Forelimb muscle (tissue), 1 donor: Measurements from ENCODE around the gene CIAO2B. TPM values are rescaled to one million over a fixed set of nuclear protein-coding genes. Genes with fewer than 3 reads are reported as not detected.

Source experiments
- DNase-seq: peaks from one replicate; pipeline ENCODE4 v3.0.0-alpha.2; 2013; ENCODE audit warnings: low read depth
- polyA plus RNA-seq: library from polyadenylated mRNA; unstranded; fragments of 120-200 nt; gene quantifications from one replicate; pipeline ENCODE4 v1.2.1, GENCODE V29; 2013; ENCODE audit not compliant: insufficient read length

Gene CIAO2B
- polyA plus RNA-seq, 1 donor: 89.6 TPM

DNA sequence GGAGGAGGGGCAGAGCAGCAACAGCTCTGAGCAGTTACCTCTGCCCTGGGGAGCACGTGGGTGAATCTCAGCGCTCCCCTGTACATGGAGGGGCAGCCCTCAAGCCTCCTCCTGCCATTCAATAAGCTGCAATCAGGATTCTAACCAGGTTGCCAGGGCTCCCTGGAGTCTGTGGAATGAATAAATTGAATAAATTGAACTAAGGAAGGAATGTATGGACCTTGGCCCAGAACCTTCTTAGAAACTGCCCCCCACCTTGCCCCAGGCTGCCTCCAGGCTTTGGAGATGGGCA, 14.0 kb downstream of the CIAO2B start:
- no peak for DNase-seq

DNA sequence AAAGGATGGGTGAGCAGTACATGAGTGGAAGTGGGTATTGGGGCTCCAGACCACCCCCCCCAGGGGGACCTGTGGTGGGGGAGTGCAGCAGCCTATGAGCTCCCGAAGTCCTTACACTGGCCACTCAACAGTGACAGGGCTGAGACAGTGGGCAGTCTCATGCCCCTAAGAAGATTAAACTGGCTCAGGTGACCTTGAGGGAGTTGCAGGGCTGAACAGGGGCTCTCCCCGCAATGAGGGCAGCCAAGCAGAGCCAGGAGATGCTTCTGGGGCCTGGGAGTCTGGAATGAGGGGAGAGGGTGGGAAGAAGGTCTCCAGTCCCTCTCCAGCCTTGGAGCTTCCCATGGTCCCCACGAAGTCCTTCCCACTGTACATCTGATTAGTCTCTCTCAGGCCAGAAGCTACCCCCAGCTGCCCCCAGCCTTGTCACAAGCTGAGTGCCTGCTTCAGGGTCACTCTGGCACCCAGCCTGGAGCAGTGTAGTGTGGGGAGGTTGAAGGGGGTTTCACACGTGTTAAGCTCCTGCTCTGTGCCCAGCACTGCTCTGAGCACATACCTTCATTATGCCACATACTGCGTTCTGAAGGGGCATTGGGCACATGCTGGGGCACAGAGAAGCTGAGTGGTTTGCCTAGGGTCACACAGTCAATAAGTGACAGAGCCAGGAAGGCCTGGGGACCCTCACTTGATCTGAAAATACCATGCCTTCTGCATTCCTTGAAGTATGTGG, 14.5 kb downstream of the CIAO2B start:
- no peak for DNase-seq

DNA sequence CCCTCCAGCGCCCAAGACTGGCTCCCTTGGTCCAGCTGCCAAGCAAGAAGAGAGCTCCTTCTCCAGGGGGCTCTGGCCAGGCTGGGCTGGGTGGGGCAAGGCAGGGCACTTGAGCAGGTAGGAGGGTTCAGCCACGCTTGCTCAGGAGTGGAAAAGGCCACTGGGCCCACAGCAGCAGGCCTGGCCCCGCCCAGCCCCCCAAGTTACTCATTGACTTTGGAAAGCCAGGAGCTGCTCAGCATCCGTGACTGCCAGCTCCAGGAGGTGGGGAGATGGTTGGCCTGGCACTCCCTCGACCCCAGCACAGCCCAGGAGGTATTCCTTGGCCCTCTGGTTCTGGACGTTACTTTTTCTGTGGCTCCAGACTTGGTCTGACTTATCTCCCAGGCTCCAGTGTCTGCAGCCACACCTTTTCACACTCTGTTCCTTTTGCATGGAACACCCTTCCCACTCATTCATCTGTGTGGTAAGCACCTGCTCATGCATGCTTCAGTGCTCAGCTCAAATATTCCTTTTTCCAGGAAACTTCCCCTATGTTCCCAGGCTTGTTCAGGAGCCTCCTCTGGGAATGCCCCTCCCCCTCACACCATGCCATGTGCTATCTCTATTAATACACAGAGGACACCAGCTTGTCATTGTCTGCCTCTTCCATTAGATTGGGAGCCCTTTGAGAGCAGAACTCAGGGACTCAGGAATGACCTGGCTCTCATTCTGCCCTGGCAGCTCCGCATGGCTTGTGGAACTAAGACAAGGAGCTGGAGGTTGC, 15.2 kb downstream of the CIAO2B start, which contains the start of gene CDH16:
Gene CDH16, minus strand, starts transcription at position 83 of the 766 bp plus-strand sequence. CDS start 820 bp downstream, outside the sequence.
- no peak for DNase-seq

DNA sequence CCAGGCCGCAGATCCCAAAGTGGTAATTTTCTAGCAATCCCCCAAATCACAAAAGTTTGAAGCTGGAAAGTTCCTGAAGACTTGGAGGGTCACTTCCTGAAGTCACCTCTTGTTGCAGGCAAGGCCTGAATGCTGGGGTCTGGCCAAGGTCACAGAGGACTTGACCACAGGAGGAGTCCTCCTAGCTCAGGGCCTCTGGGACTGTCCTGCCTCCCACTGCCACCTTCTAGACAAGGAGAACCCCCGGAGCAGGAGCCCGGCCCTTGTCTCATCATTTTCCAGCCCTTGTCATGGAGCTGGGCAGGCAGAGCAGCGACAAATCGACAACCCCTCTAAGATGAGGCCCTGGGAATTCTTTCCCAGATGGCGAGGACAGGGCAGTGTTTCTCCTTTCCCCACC, 15.8 kb downstream of the CIAO2B start:
- DNase-seq: no peak

DNA sequence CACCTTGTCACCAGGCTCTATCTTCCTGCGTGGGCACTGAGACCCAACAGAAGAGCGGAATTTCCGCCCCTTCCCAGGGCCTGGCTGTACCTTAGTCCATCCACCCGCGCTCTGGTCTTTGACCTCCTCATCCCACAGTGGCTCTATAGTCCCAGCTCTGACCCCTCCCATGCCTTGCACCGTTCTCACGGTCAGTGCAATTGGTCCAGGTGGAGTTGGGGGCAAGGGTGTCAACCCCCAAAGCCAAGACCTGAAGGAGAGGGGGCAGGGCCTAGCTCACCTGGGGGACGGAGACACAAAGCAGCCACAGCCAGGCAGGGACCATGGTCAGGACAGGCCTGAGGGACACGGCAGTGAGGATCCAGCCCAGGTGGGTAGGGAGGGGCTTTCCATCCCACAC, 16.5 kb downstream of the CIAO2B start:
- DNase-seq: no peak

DNA sequence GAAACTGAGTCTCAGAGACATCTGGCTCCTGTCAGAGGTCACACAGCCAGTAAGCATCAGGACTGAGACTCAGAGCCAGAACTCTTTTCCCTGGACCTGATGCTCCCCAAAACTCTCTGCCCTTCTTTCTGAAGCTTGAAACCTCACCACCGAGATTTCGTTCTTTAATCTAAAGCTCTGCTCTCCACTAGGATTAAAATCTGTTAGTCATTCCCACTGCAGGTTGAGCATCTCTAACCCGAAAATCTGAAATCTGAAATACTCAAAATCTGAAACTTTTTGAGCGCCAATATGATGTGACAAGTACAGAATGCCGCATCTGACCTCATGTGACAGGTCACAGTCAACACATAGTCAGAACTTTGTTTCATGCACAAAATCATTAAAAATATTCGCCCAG, 17.7 kb downstream of the CIAO2B start:
- DNase-seq: no peak

DNA sequence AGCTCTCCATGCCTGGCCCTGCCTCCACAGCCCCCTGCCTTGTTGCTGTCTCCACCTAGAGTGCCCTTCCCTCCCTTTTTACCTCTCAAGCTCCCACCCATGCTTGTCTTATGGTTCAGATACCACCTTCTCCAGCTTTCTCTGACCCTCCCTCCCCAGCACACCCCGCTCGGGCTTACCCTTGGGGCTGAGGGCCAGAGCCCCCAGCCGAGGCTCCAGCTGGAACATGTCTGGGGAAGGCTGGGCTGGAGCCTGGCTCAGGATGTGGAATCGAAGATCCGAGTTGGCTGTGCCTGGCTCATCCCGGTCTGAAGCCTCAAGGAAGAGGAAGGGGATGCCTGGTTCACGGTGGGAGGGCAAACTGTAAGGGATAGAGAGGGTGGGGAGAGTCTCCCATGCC, 19.2 kb downstream of the CIAO2B start:
- DNase-seq: no peak

DNA sequence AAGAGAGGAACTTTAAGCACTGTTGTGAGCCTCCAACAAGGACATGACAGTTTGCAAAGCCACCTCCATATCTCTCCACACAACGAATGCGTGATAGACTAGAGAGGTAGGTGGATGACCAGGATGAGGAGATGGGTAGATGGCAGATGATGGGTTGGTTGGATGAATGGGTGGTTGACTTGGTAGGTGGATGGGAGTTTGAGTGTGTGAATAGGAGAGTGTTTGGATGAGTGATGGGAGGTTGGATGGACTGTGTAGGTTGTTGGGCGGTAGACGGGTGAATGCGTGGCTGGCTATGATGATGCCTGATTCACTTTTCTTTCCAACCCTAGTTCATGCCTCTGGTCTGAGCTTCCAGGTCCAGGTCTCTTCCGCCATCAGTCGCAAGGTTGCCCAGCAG, 19.7 kb downstream of the CIAO2B start:
- DNase-seq: no peak

DNA sequence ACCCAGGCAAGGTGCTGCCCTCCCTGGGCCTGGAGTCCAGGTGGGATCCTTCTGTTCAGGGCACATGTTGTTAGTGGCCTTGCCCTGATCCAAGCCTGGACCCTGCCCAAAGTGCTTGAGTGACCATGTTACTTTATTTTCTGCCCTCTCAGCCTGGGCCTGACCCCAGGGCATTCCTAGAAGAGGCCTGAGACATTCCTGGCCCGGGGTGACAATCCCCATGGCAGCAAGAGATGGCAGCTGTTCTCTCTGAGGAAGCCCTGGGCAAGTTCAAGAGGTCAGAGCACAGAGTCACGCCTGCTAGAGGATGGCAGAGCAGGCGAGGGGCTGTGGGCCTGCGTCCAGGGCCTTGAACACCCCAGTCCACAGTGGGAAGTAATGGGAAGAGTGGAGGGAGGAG, 20.5 kb downstream of the CIAO2B start:
- no peak for DNase-seq

DNA sequence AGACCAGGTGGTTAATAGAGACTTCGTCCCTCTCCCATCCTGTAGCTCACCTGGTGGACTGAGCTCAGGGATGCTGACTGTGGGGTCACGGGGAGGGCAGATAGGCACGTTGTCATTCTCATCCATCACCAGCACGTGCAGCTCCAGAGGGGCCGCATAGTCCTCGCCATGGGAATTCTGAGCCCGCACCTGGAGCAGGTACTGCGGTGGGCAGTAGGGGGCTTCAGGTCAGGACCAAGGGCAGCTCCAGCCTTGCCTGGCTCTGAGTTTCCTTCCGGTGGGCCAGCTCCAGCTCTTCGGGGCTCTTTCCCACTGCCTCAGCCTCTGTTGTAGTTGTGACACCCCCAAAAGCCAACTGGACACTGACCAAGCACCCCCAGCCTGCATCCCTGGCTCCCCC, 21.1 kb downstream of the CIAO2B start:
- no peak for DNase-seq

DNA sequence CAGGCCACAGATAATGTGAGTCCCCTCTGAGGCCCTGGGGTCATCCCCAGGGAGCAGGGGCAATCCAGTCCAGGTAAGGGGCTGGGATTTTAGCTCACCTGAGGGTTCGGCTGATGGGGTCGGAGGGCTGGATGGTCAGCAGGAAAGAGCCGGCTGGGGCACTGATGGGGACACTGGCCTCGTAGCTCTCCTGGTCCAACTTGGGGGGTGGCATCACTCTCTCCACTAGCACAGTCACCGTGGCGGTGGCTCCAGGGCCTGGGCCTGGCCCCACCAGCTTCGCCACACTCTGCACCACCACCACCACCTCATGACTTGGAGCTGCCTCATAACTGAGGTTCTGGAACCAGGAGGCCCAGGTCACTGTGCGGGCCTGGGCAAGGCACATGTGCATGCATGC, 22.4 kb downstream of the CIAO2B start:
- DNase-seq: no peak

DNA sequence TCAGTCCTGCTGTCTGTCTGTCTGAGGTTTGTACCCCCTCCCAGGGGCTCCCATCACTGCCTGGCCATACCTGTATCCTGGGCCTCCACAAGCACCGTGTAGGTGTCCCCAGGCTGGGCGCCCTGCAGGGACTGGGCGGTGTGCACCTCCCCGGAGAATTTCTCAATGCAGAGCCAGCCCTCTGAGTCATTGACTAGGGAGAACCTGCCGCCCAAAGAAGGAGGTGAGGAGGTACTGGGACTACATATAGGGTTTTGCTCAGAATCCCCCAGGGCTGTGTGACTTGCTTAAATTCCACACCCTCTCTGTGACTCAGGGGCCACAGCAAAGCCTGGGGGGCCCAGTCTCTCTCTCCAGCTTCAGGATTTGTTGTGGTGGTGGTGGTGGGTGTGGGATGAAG, 23.1 kb downstream of the CIAO2B start:
- no peak for DNase-seq

DNA sequence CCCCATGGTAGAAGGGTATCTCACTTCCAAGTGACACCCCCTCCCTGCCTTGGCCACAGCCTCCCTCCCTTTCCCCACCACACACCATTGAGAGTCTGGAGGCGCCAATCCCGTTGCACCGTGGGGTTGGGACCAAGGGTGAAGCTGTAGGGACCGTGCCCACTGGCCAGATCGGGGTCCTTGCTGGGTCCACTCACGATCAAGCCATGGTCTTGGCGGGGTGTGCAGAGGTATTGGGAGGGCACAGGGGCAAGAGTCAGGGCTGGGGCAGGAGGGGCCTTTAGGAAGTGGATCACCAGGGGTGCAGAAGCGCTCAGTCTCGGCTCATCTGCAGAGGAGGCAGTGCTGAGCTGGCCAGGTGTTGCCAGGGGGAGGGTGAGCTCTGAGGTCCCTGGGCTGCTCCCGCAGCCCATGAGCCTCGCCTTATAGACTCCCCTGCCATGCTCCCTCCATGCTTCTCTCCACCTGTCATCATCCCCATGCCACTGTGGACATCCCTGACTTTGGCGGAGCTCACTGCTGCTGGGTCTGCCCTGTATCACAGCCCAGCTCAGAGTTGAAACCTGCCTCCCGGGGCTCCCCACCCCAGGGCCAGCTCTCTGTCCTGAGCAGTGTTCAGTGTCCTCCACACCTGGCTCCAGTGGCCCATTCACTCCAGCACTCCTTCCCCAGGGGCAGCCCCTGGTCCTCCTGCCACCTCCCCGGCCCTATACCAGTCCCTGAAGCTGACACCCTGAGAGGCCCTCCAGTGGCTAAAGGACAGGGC, 23.8 kb downstream of the CIAO2B start:
- DNase-seq: no peak

DNA sequence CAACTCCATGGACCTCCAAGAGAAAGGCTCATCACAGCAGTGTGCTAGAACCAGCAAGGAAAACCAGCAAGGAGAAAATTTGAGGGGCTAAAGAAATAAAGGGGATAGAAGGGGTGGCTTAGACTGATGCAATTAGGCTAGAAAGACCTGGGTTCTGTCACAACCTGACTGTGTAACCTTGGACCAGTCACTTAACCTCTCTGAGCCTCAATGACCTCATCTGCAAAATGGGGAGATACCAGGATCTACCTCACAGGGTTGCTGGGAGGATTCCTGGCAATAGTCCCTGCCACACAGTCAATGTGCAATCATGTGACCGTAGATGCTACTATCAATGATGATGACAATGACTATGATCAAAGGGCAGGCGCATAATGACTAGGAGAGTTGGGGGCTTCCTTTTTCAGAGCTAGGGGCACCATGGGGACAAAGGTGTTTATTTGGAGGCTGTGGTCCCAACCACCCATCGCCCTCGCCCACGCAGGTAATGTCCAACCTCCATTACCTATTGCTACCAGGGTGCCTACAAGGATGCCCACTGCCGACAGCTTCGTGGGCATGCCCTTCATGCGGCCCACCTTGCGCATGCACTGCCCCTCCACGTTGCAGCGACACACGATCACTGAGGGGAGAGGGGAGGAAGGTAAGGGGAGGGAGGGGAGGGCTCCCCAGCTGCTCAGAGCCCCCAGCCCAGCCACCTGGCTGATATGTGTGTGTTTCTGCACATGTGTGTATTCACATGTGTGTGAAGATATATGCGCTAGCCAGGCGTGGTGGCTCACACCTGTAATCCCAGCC, 25.2 kb downstream of the CIAO2B start:
- DNase-seq: no peak

DNA sequence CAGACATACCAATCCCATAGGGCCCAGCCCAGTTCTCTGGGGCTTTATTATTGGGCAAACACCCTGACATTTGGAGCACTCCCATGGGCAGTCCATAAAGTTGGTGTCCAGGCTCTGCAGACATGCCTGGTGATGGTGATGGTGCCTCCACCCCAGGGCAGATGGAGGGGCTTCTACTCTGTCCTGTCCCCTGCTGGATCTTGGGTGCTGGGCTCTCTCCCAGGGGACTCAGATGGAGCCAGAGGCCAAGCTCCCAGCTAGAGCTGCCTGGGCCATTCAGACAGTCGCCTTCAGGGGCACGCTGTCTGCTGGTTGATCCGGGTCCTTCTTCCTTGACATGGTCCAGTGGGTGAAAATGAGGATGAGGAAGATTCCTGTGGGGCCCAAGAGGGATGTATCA, 26.1 kb downstream of the CIAO2B start:
- no peak for DNase-seq

DNA sequence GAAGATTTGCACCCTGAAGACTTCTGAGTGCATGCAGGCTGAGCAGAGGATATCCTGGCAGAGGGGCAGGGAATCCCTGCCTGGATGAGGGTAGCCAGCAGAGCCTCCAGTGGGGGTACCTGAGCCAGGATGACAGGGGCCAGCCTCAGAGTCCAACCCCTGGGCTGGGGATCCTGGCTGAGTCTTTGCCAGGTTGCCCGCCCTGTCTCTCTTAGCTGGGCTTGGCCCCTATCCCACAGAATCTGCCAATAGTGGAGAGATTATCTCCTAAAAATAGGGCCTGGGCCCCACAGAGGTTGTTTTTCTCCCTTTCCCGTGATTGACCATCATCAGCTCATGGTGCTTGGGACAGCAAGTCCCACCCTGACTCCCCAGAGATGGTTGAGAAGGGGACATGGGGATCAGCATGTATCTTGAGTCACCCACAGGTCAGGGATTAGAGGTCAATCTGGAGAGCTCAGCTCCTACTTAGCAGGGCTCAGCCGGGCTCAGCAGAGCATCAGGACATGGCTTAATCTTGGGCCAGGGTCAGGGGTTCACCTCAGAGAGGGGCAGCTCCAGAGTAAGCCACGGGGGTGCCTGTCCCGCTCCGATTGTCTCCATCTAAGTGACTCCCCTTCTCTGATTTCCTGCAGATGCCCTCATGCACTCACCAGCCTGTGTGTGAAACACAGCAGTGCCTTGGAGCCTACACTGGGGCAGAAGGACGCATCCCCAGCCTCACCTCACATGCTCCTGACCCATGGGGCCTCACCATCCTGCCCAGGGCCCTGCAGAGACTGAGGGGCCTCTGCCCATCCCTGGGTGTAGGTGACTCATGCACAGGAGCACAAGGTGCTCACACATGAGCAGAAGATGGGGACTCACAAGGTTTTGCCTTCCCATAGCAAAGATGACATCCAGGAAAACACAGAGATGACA, 27.0 kb downstream of the CIAO2B start:
- DNase-seq: no peak

DNA sequence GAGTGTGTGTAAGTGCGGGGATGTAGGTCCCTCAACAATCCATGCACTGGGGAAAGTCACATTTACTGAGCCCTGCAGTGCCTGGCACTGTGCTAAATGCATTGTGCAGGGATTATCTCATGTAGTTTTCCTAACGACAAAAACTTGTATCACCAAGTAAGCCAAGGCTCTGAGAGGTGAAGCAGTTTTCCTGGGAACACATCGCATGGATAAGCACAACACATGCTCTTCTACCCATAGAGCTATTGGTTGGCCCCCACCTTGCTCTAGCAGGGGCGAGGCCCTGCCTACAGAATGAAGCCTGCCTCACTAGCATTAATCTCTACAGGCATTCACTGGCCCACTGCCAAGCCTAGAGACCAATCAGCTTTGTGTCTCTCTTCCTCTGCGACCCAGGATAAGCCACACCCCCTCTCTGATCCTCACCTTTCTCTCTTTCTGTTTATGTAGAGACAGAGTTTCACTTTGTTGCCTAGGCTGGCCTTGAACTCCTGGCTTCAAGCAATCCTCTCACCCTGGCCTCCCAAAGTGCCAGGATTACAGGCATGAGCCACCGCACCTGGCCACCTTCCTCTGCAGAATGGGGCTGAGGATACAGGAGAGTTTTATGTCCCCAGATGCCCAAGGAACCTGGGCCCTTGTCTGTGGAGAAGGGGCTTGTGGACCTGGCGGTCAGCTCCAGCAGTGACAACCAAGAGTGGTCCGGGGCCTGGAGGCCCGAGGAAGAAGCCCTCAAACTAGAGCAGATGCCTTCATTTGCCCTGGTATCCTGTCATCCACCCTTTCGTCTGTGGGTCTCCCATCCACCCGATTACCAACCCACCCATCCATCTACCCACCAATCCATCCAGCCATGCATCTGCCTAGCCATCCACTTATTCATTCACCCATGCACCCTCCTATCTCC, 28.3 kb downstream of the CIAO2B start:
- no peak for DNase-seq

DNA sequence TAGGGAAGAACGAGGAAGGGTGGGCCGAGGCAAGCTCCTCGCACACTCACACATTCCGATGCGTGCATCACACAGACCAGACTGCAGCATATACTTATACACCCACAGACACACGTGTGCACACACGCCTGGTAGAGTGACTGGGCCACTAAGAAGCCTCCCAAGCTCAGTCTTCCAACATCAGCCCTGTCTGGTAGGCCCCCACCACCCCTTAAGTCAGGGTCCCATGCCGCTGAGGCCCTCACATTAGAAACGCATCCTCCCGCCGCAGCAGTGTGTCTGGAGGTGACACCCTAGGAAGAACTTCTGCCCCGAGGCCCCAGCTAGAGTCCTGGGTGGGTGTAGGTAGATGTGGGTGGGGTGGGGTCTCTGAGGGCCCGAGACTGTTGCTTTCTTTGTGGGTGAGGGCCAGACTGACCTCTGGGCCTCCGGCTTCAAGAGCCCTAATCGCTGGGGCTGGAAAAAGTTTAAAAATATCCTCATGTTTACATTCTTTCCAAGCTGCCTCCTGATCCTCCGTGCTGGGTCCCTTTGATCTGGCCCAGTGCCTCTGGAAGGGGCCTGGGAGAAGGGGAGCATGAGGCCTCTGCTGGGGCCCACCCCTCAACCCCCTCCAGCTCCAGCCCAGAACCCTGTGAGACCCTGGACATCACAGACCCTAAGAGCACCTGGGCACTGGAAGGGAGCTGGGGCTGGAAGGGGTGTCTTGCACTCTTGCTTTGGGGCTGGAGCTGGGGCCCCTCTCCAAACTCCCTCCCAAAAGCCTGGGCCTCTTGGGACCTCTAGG, 29.2 kb downstream of the CIAO2B start:
- no peak for DNase-seq

DNA sequence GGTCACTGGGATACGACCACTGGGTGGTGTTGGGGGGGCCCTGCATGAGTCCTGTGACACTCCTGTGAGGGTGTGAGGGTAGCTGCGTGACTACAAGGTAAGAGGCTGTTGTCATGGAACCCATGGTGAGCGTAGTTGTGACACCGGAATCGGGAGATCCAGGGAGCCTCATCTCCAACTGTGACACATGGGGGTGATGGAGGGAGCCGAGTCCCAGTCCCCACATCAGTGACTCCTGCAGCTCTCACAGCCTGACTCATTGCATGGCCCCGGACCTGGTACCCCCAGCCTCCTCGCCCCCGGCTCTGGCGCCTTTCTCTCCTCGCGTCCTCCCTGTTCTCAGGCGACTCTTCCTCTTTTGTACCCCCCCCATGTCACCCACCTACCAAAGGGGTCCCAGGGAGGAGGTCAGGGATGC, 29.8 kb downstream of the CIAO2B start:
- no peak for DNase-seq
